Breast epithelium (tissue), 3 donors: Measurements from ENCODE around the gene IER2.

Experiments
- CTCF ChIP-seq, 3 donors: fragments of 450-650 bp; IDR thresholded peaks; one replicate each; pipeline ENCODE4 v1.5.1; 2016 to 2017; ENCODE audit warnings: antibody characterized with exemption in 3 of 3, mild to moderate bottlenecking in 3 of 3, moderate library complexity in 3 of 3
- POLR2A ChIP-seq: fragments of 450-650 bp; IDR thresholded peaks from one replicate; pipeline ENCODE4 v1.6.1; 2016; ENCODE audit warnings: antibody characterized with exemption, mild to moderate bottlenecking, moderate library complexity

GRCh38 chr19:13137290-13137794 lies 12.9 kb upstream of the IER2 start:
- no peak for TF ChIP-seq CTCF (IDR thresholded peaks at IDR 0.05)
- no peak for TF ChIP-seq POLR2A
